A549 (cell line): Measurements from ENCODE around the gene CCDC90B. TPM values are rescaled to one million over a fixed set of nuclear protein-coding genes. Genes with fewer than 3 reads are reported as not detected.

ENCODE experiments used
- ATAC-seq, 2 experiments: fragments of 200-7000 bp in 1 of 2; fragments of >200 bp in 1 of 2; cut with Nextera tagmentation in 1 of 2; cut with Tn5 transposase in 1 of 2; 3 replicates each; pipeline versions ENCODE4 v1.8.0 to v1.9.1; 2018 to 2020; ENCODE audit warnings: mild to moderate bottlenecking in 1 of 2, moderate library complexity in 1 of 2
- CTCF ChIA-PET: fragments of 300-600 bp; sonication (Branson Sonifier 250); formaldehyde crosslinking; extraction: SDS; loops from one replicate; lab custom pipeline; 2021; ENCODE audit warnings: antibody characterized with exemption, inconsistent platforms; lab: Yijun Ruan, JAX
- POLR2A ChIA-PET: fragments of 350-600 bp; formaldehyde crosslinking; extraction: SDS; loops from one replicate; lab custom pipeline; 2021; ENCODE audit warnings: antibody characterized with exemption, inconsistent platforms; lab: Yijun Ruan, JAX
- DNase-seq, 2 experiments: peaks; one replicate each; pipeline versions ENCODE4 v3.0.0 to v3.0.0-alpha.2; 2011 to 2016; ENCODE audit warnings: low read depth in 1 of 2, low spot score in 1 of 2
- FAIRE-seq: peaks from 2 replicates; lab custom pipeline; 2011; peaks lifted over from hg19 to GRCh38; lab: Jason Lieb, UNC
- H3K27ac ChIP-seq, 2 experiments: fragments of >200 bp; sonication (Bioruptor Twin); formaldehyde crosslinking; 3 replicates each; pipeline ENCODE4 v1.5.1; 2016 to 2017
- H3K4me1 ChIP-seq: fragments of >200 bp; sonication (Bioruptor Twin); formaldehyde crosslinking; 3 replicates; pipeline ENCODE4 v1.6.1; 2016
- H3K4me2 ChIP-seq: fragments of >200 bp; sonication (Bioruptor Twin); formaldehyde crosslinking; 3 replicates; pipeline ENCODE4 v1.6.1; 2016
- H3K4me3 ChIP-seq: fragments of >200 bp; sonication (Bioruptor Twin); formaldehyde crosslinking; 3 replicates; pipeline ENCODE4 v1.5.1; 2016
- H3K9me3 ChIP-seq: fragments of >200 bp; sonication (Bioruptor Twin); formaldehyde crosslinking; 3 replicates; pipeline ENCODE4 v1.6.1; 2016
- ATOH8 ChIP-seq: fragments of 250-450 bp; sonication (Bioruptor Pico); IDR thresholded peaks from 2 replicates; pipeline ENCODE4 v1.5.0; 2020; ENCODE audit warnings: low read depth, mild to moderate bottlenecking, moderate library complexity
- CEBPB ChIP-seq, 2 experiments: fragments of >200 bp in 1 of 2; sonication (Bioruptor Twin) in 1 of 2; formaldehyde crosslinking in 1 of 2; IDR thresholded peaks; 2 replicates each; pipeline ENCODE4 v1.6.1; 2012 to 2016
- CHD4 ChIP-seq: fragments of 200-600 bp; sonication (generic); IDR thresholded peaks from 2 replicates; pipeline ENCODE4 v1.6.1; 2016; ENCODE audit warnings: antibody characterized with exemption, mild to moderate bottlenecking, borderline replicate concordance
- CTCF ChIP-seq: fragments of >200 bp; sonication (Bioruptor Twin); formaldehyde crosslinking; IDR thresholded peaks from 3 replicates; pipeline ENCODE4 v1.5.1; 2016
- EP300 ChIP-seq, 2 experiments: fragments of >200 bp; sonication (Bioruptor Twin); formaldehyde crosslinking; IDR thresholded peaks; 2 replicates in 1 of 2; 3 replicates in 1 of 2; pipeline ENCODE4 v1.6.1; 2016 to 2017
- FOSL2 ChIP-seq, 2 experiments: fragments of 450-650 bp in 1 of 2; fragments of >200 bp in 1 of 2; sonication (Bioruptor Twin) in 1 of 2; formaldehyde crosslinking; IDR thresholded peaks; 2 replicates each; pipeline versions ENCODE4 v1.5.0 to v1.6.1; 2016 to 2020; ENCODE audit warnings: mild to moderate bottlenecking in 1 of 2, moderate library complexity in 1 of 2
- HDAC2 ChIP-seq: fragments of 200-600 bp; sonication (generic); IDR thresholded peaks from 2 replicates; pipeline ENCODE4 v1.6.1; 2016
- HEYL ChIP-seq: fragments of 250-450 bp; sonication (Bioruptor Pico); IDR thresholded peaks from 2 replicates; pipeline ENCODE4 v1.8.0; 2021; ENCODE audit warnings: mild to moderate bottlenecking, moderate library complexity
- JUN ChIP-seq, 2 experiments: fragments of >200 bp; sonication (Bioruptor Twin); formaldehyde crosslinking; IDR thresholded peaks; 2 replicates in 1 of 2; 3 replicates in 1 of 2; pipeline ENCODE4 v1.6.1; 2016 to 2017
- KDM1A ChIP-seq: fragments of 200-600 bp; sonication (generic); IDR thresholded peaks from 2 replicates; pipeline ENCODE4 v1.6.1; 2016; ENCODE audit warnings: low read depth, mild to moderate bottlenecking
- MAFK ChIP-seq: fragments of 450-650 bp; IDR thresholded peaks from 2 replicates; pipeline ENCODE4 v1.6.1; 2014; ENCODE audit not compliant: partially characterized antibody
- POLR2A ChIP-seq: IDR thresholded peaks from 2 replicates; pipeline ENCODE4 v1.6.1; 2012; ENCODE audit warnings: mild to moderate bottlenecking, low read length
- RAD21 ChIP-seq, 2 experiments: fragments of >200 bp in 1 of 2; sonication (Bioruptor Twin) in 1 of 2; formaldehyde crosslinking in 1 of 2; IDR thresholded peaks in 1 of 2; conservative IDR thresholded peaks in 1 of 2; 2 replicates in 1 of 2; 3 replicates in 1 of 2; pipeline ENCODE4 v1.6.1; 2012 to 2018; ENCODE audit warnings: inconsistent platforms in 1 of 2
- RNF2 ChIP-seq: fragments of 200-600 bp; sonication (generic); IDR thresholded peaks from 2 replicates; pipeline ENCODE4 v1.6.1; 2016; ENCODE audit warnings: low read depth, mild to moderate bottlenecking, antibody characterized with exemption, moderate library complexity, borderline replicate concordance
- SMC3 ChIP-seq: fragments of >200 bp; sonication (Bioruptor Twin); formaldehyde crosslinking; IDR thresholded peaks from 3 replicates; pipeline ENCODE4 v1.6.1; 2018; ENCODE audit warnings: inconsistent platforms
- WGBS: methylation state at CpG from one replicate; pipeline ENCODE4 v1.1.6; 2017; ENCODE audit errors: missing lambda C conversion rate; 5-methylcytosine and 5-hydroxymethylcytosine counted together
- polyA plus RNA-seq, 4 experiments: library from polyadenylated mRNA; depleted of rRNA in 3 of 4; stranded (reverse); fragments of >200 nt; fragmentation: RNase III in 1 of 4; extraction: RNeasy Plus Mini Kit Qiagen cat#74134 plus additional on column Dnase treatment in 1 of 4; gene quantifications; 2 replicates in 3 of 4; 3 replicates in 1 of 4; pipeline ENCODE4 v1.2.3, GENCODE V29; 2011 to 2017
- TF ChIP-seq, protein P1 (sequence below): fragments of 450-650 bp; IDR thresholded peaks from 2 replicates; pipeline ENCODE4 v1.6.1; 2014; ENCODE audit warnings: antibody characterized with exemption
- TF ChIP-seq, protein P2 (sequence below): IDR thresholded peaks from 2 replicates; pipeline ENCODE4 v1.6.1; 2012
- TF ChIP-seq, protein P3 (sequence below): fragments of 250-450 bp; sonication (Bioruptor Pico); IDR thresholded peaks from 2 replicates; pipeline ENCODE4 v1.5.0; 2021; ENCODE audit warnings: mild to moderate bottlenecking, moderate library complexity, borderline replicate concordance
- TF ChIP-seq, protein P4 (sequence below): fragments of >200 bp; sonication (Bioruptor Twin); formaldehyde crosslinking; IDR thresholded peaks from 2 replicates; pipeline ENCODE4 v1.6.1; 2016
- TF ChIP-seq, protein P5 (sequence below): fragments of 200-600 bp; sonication (generic); IDR thresholded peaks from 2 replicates; pipeline ENCODE4 v1.6.1; 2016; ENCODE audit warnings: antibody characterized with exemption, mild to moderate bottlenecking, moderate library complexity

Gene CCDC90B
- polyA plus RNA-seq, 2 of the 4 experiments (the other 2 are of a cell fraction), result 63.7 to 80.5 TPM

GRCh38 chr11:83241291-83241946 is 44.7 kb downstream of the CCDC90B start:
- Histone ChIP-seq H3K4me3 (no peak overlapping the region), H3K4me2 (no peak overlapping the region), H3K9me3 (no peaks in the 10 kb centered on the region), H3K27ac (no peak overlapping the region), H3K4me1 (no peaks in the 10 kb centered on the region)
- 10% methylated on average over 5 of the region's 5 CpGs for WGBS
- TF ChIP-seq RAD21 (conservative IDR thresholded peaks at IDR 0.05 in 1 of 2, IDR thresholded peaks at IDR 0.05 in 1 of 2) (peak; percentile 37 to 40; a peak in 2 of 5 replicates), CTCF (peak; percentile 71), FOSL2 (IDR thresholded peaks at IDR 0.05) (peak; percentile 20; the same call in 1 of the 2 replicates), FOSL2 (CRISPR knock-in tag; IDR thresholded peaks at IDR 0.05) (peak; percentile 89), SMC3 (peak; percentile 31; the same call in 2 of the 3 replicates), KDM1A (no peak)
- TF ChIP-seq, protein P1, sequence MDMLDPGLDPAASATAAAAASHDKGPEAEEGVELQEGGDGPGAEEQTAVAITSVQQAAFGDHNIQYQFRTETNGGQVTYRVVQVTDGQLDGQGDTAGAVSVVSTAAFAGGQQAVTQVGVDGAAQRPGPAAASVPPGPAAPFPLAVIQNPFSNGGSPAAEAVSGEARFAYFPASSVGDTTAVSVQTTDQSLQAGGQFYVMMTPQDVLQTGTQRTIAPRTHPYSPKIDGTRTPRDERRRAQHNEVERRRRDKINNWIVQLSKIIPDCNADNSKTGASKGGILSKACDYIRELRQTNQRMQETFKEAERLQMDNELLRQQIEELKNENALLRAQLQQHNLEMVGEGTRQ, result no peak
- ATAC-seq (peak; percentile 100), FAIRE-seq (no peak), DNase-seq (peak; percentile 64 to 76)
- POLR2A ChIA-PET, result no interaction called here
- CTCF ChIA-PET, result interaction anchor here (0.7 to 1.0 kb wide), 2 partner anchors 9 to 41 kb away, joined by 3 to 5 read pairs; no protein-coding TSS in a partner anchor

GRCh38 chr11:83238111-83238510 is 48.1 kb downstream of the CCDC90B start:
- no peak for ATAC-seq
- 33% methylated on average over 3 of the region's 3 CpGs for WGBS
- FAIRE-seq, result no peak
- TF ChIP-seq POLR2A (no peak), CHD4 (no peak), ATOH8 (CRISPR knock-in tag) (no peak), HEYL (CRISPR knock-in tag) (no peak), JUN (IDR thresholded peaks at IDR 0.05) (no peak), RNF2 (no peak), MAFK (no peak), CTCF (no peak), CEBPB (IDR thresholded peaks at IDR 0.05) (no peak), RAD21 (conservative IDR thresholded peaks at IDR 0.05 in 1 of 2, IDR thresholded peaks at IDR 0.05 in 1 of 2) (no peak), HDAC2 (no peak), EP300 (IDR thresholded peaks at IDR 0.05) (no peak)
- TF ChIP-seq, protein P2, sequence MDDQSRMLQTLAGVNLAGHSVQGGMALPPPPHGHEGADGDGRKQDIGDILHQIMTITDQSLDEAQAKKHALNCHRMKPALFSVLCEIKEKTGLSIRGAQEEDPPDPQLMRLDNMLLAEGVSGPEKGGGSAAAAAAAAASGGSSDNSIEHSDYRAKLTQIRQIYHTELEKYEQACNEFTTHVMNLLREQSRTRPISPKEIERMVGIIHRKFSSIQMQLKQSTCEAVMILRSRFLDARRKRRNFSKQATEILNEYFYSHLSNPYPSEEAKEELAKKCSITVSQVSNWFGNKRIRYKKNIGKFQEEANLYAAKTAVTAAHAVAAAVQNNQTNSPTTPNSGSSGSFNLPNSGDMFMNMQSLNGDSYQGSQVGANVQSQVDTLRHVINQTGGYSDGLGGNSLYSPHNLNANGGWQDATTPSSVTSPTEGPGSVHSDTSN, result no peak
- TF ChIP-seq, protein P3, sequence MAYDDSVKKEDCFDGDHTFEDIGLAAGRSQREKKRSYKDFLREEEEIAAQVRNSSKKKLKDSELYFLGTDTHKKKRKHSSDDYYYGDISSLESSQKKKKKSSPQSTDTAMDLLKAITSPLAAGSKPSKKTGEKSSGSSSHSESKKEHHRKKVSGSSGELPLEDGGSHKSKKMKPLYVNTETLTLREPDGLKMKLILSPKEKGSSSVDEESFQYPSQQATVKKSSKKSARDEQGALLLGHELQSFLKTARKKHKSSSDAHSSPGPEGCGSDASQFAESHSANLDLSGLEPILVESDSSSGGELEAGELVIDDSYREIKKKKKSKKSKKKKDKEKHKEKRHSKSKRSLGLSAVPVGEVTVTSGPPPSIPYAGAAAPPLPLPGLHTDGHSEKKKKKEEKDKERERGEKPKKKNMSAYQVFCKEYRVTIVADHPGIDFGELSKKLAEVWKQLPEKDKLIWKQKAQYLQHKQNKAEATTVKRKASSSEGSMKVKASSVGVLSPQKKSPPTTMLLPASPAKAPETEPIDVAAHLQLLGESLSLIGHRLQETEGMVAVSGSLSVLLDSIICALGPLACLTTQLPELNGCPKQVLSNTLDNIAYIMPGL, result no peak
- TF ChIP-seq, protein P4, sequence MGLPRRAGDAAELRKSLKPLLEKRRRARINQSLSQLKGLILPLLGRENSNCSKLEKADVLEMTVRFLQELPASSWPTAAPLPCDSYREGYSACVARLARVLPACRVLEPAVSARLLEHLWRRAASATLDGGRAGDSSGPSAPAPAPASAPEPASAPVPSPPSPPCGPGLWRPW, result no peak
- TF ChIP-seq, protein P1, result no peak
- TF ChIP-seq, protein P5, sequence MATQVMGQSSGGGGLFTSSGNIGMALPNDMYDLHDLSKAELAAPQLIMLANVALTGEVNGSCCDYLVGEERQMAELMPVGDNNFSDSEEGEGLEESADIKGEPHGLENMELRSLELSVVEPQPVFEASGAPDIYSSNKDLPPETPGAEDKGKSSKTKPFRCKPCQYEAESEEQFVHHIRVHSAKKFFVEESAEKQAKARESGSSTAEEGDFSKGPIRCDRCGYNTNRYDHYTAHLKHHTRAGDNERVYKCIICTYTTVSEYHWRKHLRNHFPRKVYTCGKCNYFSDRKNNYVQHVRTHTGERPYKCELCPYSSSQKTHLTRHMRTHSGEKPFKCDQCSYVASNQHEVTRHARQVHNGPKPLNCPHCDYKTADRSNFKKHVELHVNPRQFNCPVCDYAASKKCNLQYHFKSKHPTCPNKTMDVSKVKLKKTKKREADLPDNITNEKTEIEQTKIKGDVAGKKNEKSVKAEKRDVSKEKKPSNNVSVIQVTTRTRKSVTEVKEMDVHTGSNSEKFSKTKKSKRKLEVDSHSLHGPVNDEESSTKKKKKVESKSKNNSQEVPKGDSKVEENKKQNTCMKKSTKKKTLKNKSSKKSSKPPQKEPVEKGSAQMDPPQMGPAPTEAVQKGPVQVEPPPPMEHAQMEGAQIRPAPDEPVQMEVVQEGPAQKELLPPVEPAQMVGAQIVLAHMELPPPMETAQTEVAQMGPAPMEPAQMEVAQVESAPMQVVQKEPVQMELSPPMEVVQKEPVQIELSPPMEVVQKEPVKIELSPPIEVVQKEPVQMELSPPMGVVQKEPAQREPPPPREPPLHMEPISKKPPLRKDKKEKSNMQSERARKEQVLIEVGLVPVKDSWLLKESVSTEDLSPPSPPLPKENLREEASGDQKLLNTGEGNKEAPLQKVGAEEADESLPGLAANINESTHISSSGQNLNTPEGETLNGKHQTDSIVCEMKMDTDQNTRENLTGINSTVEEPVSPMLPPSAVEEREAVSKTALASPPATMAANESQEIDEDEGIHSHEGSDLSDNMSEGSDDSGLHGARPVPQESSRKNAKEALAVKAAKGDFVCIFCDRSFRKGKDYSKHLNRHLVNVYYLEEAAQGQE, result no peak

More at GRCh38 chr11:83238111-83238510, 48.1 kb downstream of the CCDC90B start:
- no peak for DNase-seq
- ChIA-PET POLR2A (no interaction called here), CTCF (interaction anchor here (0.6 to 1.8 kb wide), 4 partner anchors 11 to 582 kb away, joined by 3 to 12 read pairs (median 4); no protein-coding TSS in a partner anchor)
- H3K4me1 ChIP-seq, result no peaks in the 10 kb centered on the region
- H3K4me3 ChIP-seq, result no peak overlapping the region
- no peak overlapping the region for H3K27ac ChIP-seq
- H3K4me2 ChIP-seq, result no peak overlapping the region
- no peaks in the 10 kb centered on the region for H3K9me3 ChIP-seq
